ENCODE measurements around the gene TFF1.

TFF1 gene

GRCh38 chr21:42382915-42383314, 16.6 kb upstream of the TFF1 start:
- H3K4me3 ChIP-seq (ENCODE audit: low read length) = no peak overlapping the region
- H3K9me3 ChIP-seq (replicated peaks; ENCODE audit: insufficient read depth, low read length) = no peaks in the 10 kb centered on the region
- H3K9ac ChIP-seq (ENCODE audit: low read length) = no peak overlapping the region
- H3K27ac ChIP-seq (ENCODE audit: low read length) = no peak overlapping the region
- no peaks in the 10 kb centered on the region for H3K79me2 ChIP-seq (ENCODE audit: low read length)
- no peaks in the 10 kb centered on the region for H4K20me1 ChIP-seq (ENCODE audit: insufficient read depth, low read length)
- H3K27me3 ChIP-seq (replicated peaks; ENCODE audit: insufficient read depth, low read length) = peaks cover 97% of the 10 kb centered on the region
- H3K36me3 ChIP-seq (replicated peaks; ENCODE audit: insufficient read depth, low read length) = no peaks in the 10 kb centered on the region
- TF ChIP-seq, protein P1, sequence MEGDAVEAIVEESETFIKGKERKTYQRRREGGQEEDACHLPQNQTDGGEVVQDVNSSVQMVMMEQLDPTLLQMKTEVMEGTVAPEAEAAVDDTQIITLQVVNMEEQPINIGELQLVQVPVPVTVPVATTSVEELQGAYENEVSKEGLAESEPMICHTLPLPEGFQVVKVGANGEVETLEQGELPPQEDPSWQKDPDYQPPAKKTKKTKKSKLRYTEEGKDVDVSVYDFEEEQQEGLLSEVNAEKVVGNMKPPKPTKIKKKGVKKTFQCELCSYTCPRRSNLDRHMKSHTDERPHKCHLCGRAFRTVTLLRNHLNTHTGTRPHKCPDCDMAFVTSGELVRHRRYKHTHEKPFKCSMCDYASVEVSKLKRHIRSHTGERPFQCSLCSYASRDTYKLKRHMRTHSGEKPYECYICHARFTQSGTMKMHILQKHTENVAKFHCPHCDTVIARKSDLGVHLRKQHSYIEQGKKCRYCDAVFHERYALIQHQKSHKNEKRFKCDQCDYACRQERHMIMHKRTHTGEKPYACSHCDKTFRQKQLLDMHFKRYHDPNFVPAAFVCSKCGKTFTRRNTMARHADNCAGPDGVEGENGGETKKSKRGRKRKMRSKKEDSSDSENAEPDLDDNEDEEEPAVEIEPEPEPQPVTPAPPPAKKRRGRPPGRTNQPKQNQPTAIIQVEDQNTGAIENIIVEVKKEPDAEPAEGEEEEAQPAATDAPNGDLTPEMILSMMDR (IDR thresholded peaks at IDR 0.05; ENCODE audit: low read length) = no peak
- no peak for TF ChIP-seq EZH2 (optimal IDR thresholded peaks at IDR 0.05; ENCODE audit: low read depth, low read length)
- no peak for TF ChIP-seq EZH2phosphoT487 (IDR thresholded peaks at IDR 0.05; ENCODE audit: low read length)
- H3K9me2 ChIP-seq (replicated peaks; ENCODE audit: insufficient read depth, low read length) = no peaks in the 10 kb centered on the region
- DNase-seq = no peak
- no peaks in the 10 kb centered on the region for H3F3A ChIP-seq (ENCODE audit: insufficient read depth, low read length)
- H3K4me2 ChIP-seq (ENCODE audit: low read depth, low read length) = no peak overlapping the region
- H2AFZ ChIP-seq (ENCODE audit: low read length) = no peak overlapping the region
- H3K4me1 ChIP-seq (ENCODE audit: low read length) = no peaks in the 10 kb centered on the region

DNA sequence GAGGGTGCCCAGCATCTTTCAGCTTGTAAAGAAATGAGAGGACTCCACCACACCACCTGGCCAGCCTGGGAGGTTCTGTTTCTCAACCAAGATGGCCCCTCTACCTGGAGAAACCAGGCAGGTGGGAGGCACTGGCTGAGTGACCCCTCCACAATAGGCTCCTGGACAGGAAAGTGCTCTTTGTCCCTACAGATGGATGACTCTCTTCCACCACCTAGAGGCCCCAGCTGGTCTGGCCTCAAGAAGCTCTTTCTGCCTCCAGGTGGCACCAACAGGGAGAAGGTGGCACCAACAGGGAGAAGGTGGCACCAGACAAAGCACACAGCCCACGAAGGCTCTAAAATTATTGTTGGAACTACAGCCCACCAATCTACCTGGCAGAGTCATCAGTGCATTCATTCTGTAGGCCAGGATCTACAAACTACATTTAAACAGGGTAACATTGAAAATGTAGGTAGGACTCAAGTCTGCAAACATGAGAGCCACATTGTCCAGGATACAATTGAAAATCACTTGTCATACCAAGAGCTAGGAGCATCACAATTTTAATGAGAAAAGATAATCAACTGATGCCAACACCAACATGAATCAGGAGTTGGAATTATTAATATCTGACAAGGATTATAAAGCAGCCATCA, 15.1 kb upstream of the TFF1 start:
- H4K20me1 ChIP-seq (ENCODE audit: insufficient read depth, low read length) = no peaks in the 10 kb centered on the region
- no peak overlapping the region for H3K4me2 ChIP-seq (ENCODE audit: low read depth, low read length)
- no peak overlapping the region for H3K27ac ChIP-seq (ENCODE audit: low read length)
- H3K27me3 ChIP-seq (replicated peaks; ENCODE audit: insufficient read depth, low read length) = peaks cover 98% of the 10 kb centered on the region
- no peak overlapping the region for H3K9ac ChIP-seq (ENCODE audit: low read length)
- no peak overlapping the region for H3K4me3 ChIP-seq (ENCODE audit: low read length)
- no peak overlapping the region for H2AFZ ChIP-seq (ENCODE audit: low read length)
- no peaks in the 10 kb centered on the region for H3K4me1 ChIP-seq (ENCODE audit: low read length)
- H3F3A ChIP-seq (ENCODE audit: insufficient read depth, low read length) = no peaks in the 10 kb centered on the region
- H3K9me2 ChIP-seq (replicated peaks; ENCODE audit: insufficient read depth, low read length) = no peaks in the 10 kb centered on the region
- TF ChIP-seq, protein P1 (IDR thresholded peaks at IDR 0.05; ENCODE audit: low read length) = peak; percentile 94
- no peak for TF ChIP-seq EZH2 (optimal IDR thresholded peaks at IDR 0.05; ENCODE audit: low read depth, low read length)
- no peaks in the 10 kb centered on the region for H3K9me3 ChIP-seq (replicated peaks; ENCODE audit: insufficient read depth, low read length)
- H3K36me3 ChIP-seq (replicated peaks; ENCODE audit: insufficient read depth, low read length) = no peaks in the 10 kb centered on the region
- H3K79me2 ChIP-seq (ENCODE audit: low read length) = no peaks in the 10 kb centered on the region
- peak; percentile 76 for DNase-seq

DNA sequence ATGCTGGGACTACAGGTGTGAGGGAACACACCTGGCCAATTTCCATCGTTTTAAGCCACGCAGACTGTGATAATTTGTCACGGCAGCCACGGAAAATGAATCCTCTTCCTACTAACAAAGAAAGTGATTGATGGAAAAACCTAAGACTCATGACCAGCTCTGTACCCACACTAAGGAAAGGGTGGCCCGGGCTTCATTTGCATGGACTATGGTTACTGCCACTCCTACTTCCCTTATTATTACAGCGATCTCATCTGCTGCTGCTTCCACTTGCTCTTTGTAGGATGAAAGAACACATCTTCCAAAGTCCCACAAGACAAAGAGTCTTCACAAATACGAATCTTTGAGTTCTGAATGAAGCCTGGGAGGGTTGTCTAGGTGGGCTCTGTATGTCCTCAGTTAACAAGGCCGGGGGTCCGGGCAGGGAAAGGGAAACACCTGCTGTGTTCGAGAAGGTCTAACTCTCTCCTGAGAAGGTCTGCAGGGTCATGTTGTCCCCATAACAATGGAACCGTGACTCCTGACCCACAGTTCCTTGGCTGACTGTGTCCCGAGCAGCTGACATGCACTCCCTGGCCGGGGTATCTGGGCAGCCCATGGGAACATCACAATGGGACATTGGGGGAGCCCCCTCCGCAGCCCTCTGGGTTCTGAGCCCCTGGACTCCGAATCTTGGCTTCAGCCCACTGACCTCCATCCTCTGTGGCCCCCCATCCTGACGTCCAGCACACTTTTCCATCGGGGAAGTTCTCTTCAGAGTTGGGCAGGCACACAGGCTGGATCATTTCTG, 13.3 kb upstream of the TFF1 start:
- H3K9me3 ChIP-seq (replicated peaks; ENCODE audit: insufficient read depth, low read length) = no peaks in the 10 kb centered on the region
- peaks cover 99% of the 10 kb centered on the region for H3K27me3 ChIP-seq (replicated peaks; ENCODE audit: insufficient read depth, low read length)
- no peaks in the 10 kb centered on the region for H3K9me2 ChIP-seq (replicated peaks; ENCODE audit: insufficient read depth, low read length)
- H3F3A ChIP-seq (ENCODE audit: insufficient read depth, low read length) = no peaks in the 10 kb centered on the region
- H3K4me3 ChIP-seq (ENCODE audit: low read length) = no peak overlapping the region
- H2AFZ ChIP-seq (ENCODE audit: low read length) = no peak overlapping the region
- H3K36me3 ChIP-seq (replicated peaks; ENCODE audit: insufficient read depth, low read length) = no peaks in the 10 kb centered on the region
- H3K9ac ChIP-seq (ENCODE audit: low read length) = no peak overlapping the region
- TF ChIP-seq EZH2phosphoT487 (IDR thresholded peaks at IDR 0.05; ENCODE audit: low read length) (no peak), EZH2 (optimal IDR thresholded peaks at IDR 0.05; ENCODE audit: low read depth, low read length) (no peak)
- TF ChIP-seq, protein P1 (IDR thresholded peaks at IDR 0.05; ENCODE audit: low read length) = no peak
- DNase-seq = no peak
- no peaks in the 10 kb centered on the region for H3K79me2 ChIP-seq (ENCODE audit: low read length)
- no peaks in the 10 kb centered on the region for H4K20me1 ChIP-seq (ENCODE audit: insufficient read depth, low read length)
- H3K4me2 ChIP-seq (ENCODE audit: low read depth, low read length) = no peak overlapping the region
- H3K4me1 ChIP-seq (ENCODE audit: low read length) = no peaks in the 10 kb centered on the region
- H3K27ac ChIP-seq (ENCODE audit: low read length) = no peak overlapping the region
